HFFc6 (cell line): Measurements from ENCODE around the gene TPR. TPM values are rescaled to one million over a fixed set of nuclear protein-coding genes. Genes with fewer than 3 reads are reported as not detected.

Experiments used
- DNase-seq: peaks from one replicate; pipeline ENCODE4 v3.0.0-alpha.2; 2018
- H3K27ac Mint-ChIP-seq: 2 replicates; pipeline ENCODE4 v1.8.0; 2020; ENCODE audit warnings: mild to moderate bottlenecking, mixed read lengths
- H3K27me3 Mint-ChIP-seq: 2 replicates; pipeline ENCODE4 v1.8.0; 2021; ENCODE audit warnings: mild to moderate bottlenecking, moderate library complexity, mixed read lengths; ENCODE audit not compliant: insufficient read depth
- H3K36me3 Mint-ChIP-seq: 2 replicates; pipeline ENCODE4 v1.8.0; 2021; ENCODE audit warnings: low read depth, mixed read lengths
- H3K4me1 Mint-ChIP-seq: 2 replicates; pipeline ENCODE4 v1.8.0; 2020; ENCODE audit warnings: low read depth, mixed read lengths
- H3K4me3 Mint-ChIP-seq: 2 replicates; pipeline ENCODE4 v1.8.0; 2020; ENCODE audit warnings: mild to moderate bottlenecking, moderate library complexity, mixed read lengths
- H3K9me3 Mint-ChIP-seq: 2 replicates; pipeline ENCODE4 v1.8.0; 2020; ENCODE audit warnings: mild to moderate bottlenecking, mixed read lengths
- total RNA-seq, 6 experiments: library from RNA; stranded (reverse); fragmentation: NEBNext Ultra II Directional; extraction: Animal tissue kit (Norgen Biotek cat#: 25700); gene quantifications; 2 replicates in 1 of 6; 3 replicates in 5 of 6; pipeline ENCODE4 v1.2.3, GENCODE V29; 2021
- TF ChIP-seq, protein P1 (sequence below): fragments of 200-600 bp; sonication (generic); IDR thresholded peaks from 2 replicates; pipeline ENCODE4 v1.5.0; 2021; ENCODE audit warnings: antibody characterized with exemption, mild to moderate bottlenecking

The TPR gene
- total RNA-seq, 6 experiments from 2014 or later, result 61.4 to 75.6 (median 62.8) TPM

DNA sequence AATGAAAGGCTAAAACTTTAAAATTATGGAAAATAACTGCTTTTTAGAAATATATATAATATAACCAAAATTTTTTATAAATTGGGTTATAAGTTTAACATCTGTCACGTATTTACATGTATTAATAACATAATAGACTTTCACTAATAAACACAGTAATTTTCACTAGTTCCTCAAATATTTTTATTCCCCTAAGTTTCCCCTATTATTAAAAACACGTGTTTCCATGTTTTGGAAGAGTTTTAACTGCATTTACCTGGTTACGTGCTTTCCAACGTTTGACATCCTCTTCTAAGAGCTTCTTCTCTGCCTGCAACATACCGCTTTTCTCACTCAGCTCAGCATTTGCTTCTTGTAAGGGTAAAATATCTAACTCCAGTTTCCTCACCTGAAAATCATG is 34.3 kb downstream of the TPR start:
- Mint-ChIP-seq H3K4me3 (no peak overlapping the region), H3K4me1 (no peaks in the 10 kb centered on the region)
- no peak for DNase-seq

DNA sequence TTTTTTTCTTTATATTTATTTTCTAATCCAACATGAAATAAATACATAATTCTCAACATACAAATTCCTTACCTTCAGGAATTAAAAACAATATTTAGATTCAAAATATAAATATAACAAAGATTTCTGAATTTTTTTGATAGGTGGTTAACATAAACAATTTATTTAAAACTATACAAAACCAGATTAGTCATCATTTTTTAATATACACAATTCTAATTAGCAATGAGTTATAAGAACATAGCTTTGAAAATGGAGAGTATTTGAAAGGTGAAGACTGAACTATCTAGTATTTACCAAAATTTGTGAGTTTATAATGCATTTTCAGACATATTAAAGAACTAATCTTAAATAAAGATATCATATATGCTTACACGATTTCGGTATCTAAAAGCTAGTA is 37.5 kb downstream of the TPR start:
- TF ChIP-seq, protein P1, sequence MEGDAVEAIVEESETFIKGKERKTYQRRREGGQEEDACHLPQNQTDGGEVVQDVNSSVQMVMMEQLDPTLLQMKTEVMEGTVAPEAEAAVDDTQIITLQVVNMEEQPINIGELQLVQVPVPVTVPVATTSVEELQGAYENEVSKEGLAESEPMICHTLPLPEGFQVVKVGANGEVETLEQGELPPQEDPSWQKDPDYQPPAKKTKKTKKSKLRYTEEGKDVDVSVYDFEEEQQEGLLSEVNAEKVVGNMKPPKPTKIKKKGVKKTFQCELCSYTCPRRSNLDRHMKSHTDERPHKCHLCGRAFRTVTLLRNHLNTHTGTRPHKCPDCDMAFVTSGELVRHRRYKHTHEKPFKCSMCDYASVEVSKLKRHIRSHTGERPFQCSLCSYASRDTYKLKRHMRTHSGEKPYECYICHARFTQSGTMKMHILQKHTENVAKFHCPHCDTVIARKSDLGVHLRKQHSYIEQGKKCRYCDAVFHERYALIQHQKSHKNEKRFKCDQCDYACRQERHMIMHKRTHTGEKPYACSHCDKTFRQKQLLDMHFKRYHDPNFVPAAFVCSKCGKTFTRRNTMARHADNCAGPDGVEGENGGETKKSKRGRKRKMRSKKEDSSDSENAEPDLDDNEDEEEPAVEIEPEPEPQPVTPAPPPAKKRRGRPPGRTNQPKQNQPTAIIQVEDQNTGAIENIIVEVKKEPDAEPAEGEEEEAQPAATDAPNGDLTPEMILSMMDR, result no peak
- H3K4me1 Mint-ChIP-seq, result no peaks in the 10 kb centered on the region
- H3K27me3 Mint-ChIP-seq, result 0 out of 2 replicates have a peak, but pooled peaks cover 2% of the 10 kb centered on the region
- peaks cover 32% of the 10 kb centered on the region for H3K36me3 Mint-ChIP-seq
- DNase-seq, result no peak
- no peak overlapping the region for H3K27ac Mint-ChIP-seq
- no peaks in the 10 kb centered on the region for H3K9me3 Mint-ChIP-seq
- H3K4me3 Mint-ChIP-seq, result no peak overlapping the region

More for the DNA sequence above, 34.3 kb downstream of the TPR start:
- TF ChIP-seq, protein P1, result no peak
- Mint-ChIP-seq H3K9me3 (no peaks in the 10 kb centered on the region), H3K36me3 (peaks cover 29% of the 10 kb centered on the region), H3K27ac (no peak overlapping the region), H3K27me3 (0 out of 2 replicates have a peak, but pooled peaks cover 2% of the 10 kb centered on the region)

DNA sequence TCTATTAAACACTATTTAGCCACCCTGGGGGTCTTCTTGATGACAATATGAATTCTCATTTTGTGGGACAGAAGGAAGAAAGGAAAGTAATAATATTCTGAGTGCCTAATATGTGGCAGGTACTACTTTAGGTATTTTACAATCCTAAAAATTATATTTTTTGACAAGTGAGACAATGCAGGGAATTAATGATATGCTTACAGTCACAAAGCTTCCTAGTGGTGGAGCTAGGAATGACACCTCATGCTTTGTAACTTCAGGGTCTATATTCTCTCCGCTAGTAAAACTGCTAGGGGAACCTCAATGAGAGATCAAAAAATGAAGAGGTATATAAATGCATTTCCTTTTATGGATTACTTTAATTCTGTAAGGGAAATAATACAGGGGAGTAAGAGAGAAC is 44.3 kb downstream of the TPR start:
- no peak for DNase-seq
- H3K36me3 Mint-ChIP-seq, result peaks cover 38% of the 10 kb centered on the region
- no peak overlapping the region for H3K27ac Mint-ChIP-seq
- TF ChIP-seq, protein P1, result peak; percentile 71
- H3K4me3 Mint-ChIP-seq, result no peak overlapping the region
- H3K9me3 Mint-ChIP-seq, result no peaks in the 10 kb centered on the region
- no peaks in the 10 kb centered on the region for H3K27me3 Mint-ChIP-seq
- H3K4me1 Mint-ChIP-seq, result peaks cover 8% of the 10 kb centered on the region

DNA sequence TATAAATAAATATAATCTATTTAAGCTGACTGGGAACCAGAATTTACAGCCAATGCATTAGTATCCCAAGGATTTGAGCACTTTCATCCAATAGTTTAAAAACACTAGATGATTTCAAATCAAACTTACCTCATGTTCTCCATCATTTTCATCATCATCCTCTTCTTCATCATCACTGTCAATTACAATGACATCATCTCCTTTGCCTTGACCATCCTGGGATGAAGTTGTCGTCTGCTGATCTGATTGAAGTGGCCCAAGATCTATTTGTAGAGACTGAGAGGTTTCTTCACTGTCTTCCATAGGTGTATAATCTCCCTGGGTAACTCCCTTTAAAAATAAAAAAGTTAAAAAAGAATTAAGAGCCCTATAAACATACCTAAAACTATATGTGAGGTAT is 47.7 kb downstream of the TPR start:
- no peak for DNase-seq
- TF ChIP-seq, protein P1, result no peak
- H3K9me3 Mint-ChIP-seq, result no peaks in the 10 kb centered on the region
- peaks cover 27% of the 10 kb centered on the region for H3K36me3 Mint-ChIP-seq
- no peak overlapping the region for H3K27ac Mint-ChIP-seq
- peaks cover 8% of the 10 kb centered on the region for H3K4me1 Mint-ChIP-seq
- no peaks in the 10 kb centered on the region for H3K27me3 Mint-ChIP-seq
- no peak overlapping the region for H3K4me3 Mint-ChIP-seq

DNA sequence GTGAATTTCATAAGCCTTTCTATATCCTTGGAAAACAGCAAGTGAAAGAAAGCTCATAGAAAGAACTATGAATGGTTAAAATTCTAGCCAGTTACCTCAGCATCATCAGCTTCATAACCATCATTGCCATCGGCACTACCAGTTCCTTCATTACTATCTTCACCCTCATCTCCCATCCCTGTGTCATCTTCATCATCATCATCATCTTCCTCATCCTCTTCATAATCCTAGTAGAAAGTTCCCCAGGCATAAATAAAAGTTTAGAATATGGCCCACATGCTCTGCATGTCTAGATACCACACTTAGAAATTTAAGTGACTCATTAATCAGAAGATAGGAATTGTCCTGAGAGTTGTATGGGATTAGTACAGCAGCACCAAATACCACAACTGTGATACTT is 49.0 kb downstream of the TPR start:
- Mint-ChIP-seq H3K4me1 (peaks cover 8% of the 10 kb centered on the region), H3K36me3 (peaks cover 36% of the 10 kb centered on the region), H3K4me3 (no peak overlapping the region), H3K27me3 (no peaks in the 10 kb centered on the region), H3K27ac (peak overlapping the region; percentile 67), H3K9me3 (no peaks in the 10 kb centered on the region)
- TF ChIP-seq, protein P1, result no peak
- DNase-seq, result peak; percentile 9

DNA sequence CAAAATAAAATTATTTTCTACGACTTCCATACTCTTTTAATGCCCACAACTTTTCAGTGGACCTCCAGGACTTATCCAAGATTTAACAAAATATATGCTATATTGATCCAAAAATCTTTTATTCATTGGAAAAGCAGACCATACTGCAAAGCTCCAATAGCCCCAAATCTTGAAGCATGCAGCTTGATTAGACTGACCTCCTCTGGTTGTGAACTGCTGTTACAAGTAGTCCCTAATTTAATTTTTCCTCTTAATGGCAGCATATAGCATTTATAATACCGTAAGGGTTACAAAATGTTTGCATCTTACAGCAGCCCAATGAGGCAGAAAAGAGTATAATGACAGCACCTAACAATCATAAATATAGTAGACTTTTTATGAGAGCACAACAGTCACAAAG is 49.8 kb downstream of the TPR start:
- H3K27ac Mint-ChIP-seq, result no peak overlapping the region
- no peaks in the 10 kb centered on the region for H3K9me3 Mint-ChIP-seq
- no peak overlapping the region for H3K4me3 Mint-ChIP-seq
- H3K27me3 Mint-ChIP-seq, result no peaks in the 10 kb centered on the region
- TF ChIP-seq, protein P1, result peak; percentile 73
- peak; percentile 3 for DNase-seq
- peaks cover 37% of the 10 kb centered on the region for H3K36me3 Mint-ChIP-seq
- H3K4me1 Mint-ChIP-seq, result peaks cover 8% of the 10 kb centered on the region
